HepG2 (cell line): ENCODE results near the gene KDM1B. TPM values are rescaled to one million over a fixed set of nuclear protein-coding genes. Genes with fewer than 3 reads are reported as not detected.

Source experiments
- ATAC-seq: fragments of 200-7000 bp; cut with Tn5 transposase; 3 replicates; pipeline ENCODE4 v1.9.1; 2020; ENCODE audit warnings: mild to moderate bottlenecking, moderate library complexity
- BruUV-seq: library from RNA; stranded (reverse); fragments of 400-500 nt; replicated peaks from 2 replicates; lab custom pipeline; 2021; lab: Mats Ljungman, UMichigan
- CTCF ChIA-PET: fragments of 300-600 bp; formaldehyde crosslinking; extraction: SDS; loops from one replicate; lab custom pipeline; 2021; ENCODE audit warnings: low total read pairs, inconsistent platforms, low intra/inter-chr PET ratio; lab: Yijun Ruan, JAX
- POLR2A ChIA-PET: fragments of 350-600 bp; sonication (Branson Sonifier 250); formaldehyde crosslinking; loops from one replicate; lab custom pipeline; 2020; ENCODE audit warnings: antibody characterized with exemption, inconsistent platforms; lab: Yijun Ruan, JAX
- DNase-seq: peaks from one replicate; pipeline ENCODE4 v3.0.0-alpha.2; 2015; ENCODE audit warnings: low spot score
- FAIRE-seq: peaks from 3 replicates; lab custom pipeline; 2011; peaks lifted over from hg19 to GRCh38; lab: Jason Lieb, UNC
- H2AFZ ChIP-seq: one replicate; pipeline ENCODE4 v1.6.1; 2011; ENCODE audit warnings: low read length, inconsistent platforms
- H3K27ac ChIP-seq: fragments of 300-600 bp; 3 replicates; pipeline ENCODE4 v1.8.0; 2011; ENCODE audit warnings: mixed run types, mild to moderate bottlenecking, mixed read lengths, low read length, inconsistent platforms; ENCODE audit not compliant: insufficient read depth; ENCODE audit errors: extremely low read length
- H3K27me3 ChIP-seq, 2 experiments: fragments of 200-600 bp in 1 of 2; 2 replicates in 1 of 2; 3 replicates in 1 of 2; pipeline versions ENCODE4 v1.6.0 to v1.8.0; 2011; ENCODE audit warnings: low read length in 2 of 2, mild to moderate bottlenecking in 2 of 2, moderate library complexity in 2 of 2, inconsistent platforms in 1 of 2; ENCODE audit not compliant: insufficient read depth in 2 of 2, control insufficient read depth in 1 of 2
- H3K36me3 ChIP-seq, 2 experiments: fragments of 200-600 bp in 1 of 2; replicated peaks in 1 of 2; 2 replicates in 1 of 2; 3 replicates in 1 of 2; pipeline versions ENCODE4 v1.5.1 to v1.8.0; 2011; ENCODE audit warnings: low read length in 2 of 2, inconsistent platforms in 1 of 2; ENCODE audit not compliant: insufficient read depth in 2 of 2, control insufficient read depth in 1 of 2
- H3K4me1 ChIP-seq: 2 replicates; pipeline ENCODE4 v1.5.1; 2012; ENCODE audit warnings: low read length, inconsistent platforms; ENCODE audit not compliant: insufficient read depth
- H3K4me2 ChIP-seq: 2 replicates; pipeline ENCODE4 v1.6.0; 2011; ENCODE audit warnings: low read depth, low read length, inconsistent platforms
- H3K4me3 ChIP-seq, 3 experiments: fragments of 200-600 bp in 1 of 3; sonication (generic), shearing (Covaris generic) in 1 of 3; replicated peaks in 1 of 3; 2 replicates each; pipeline ENCODE4 v1.5.1; 2011 to 2016; ENCODE audit warnings: low read length in 3 of 3, inconsistent platforms in 2 of 3, low read depth in 2 of 3, mild to moderate bottlenecking in 2 of 3, control low read depth in 1 of 3, mixed read lengths in 1 of 3; ENCODE audit not compliant: insufficient read depth in 1 of 3
- H3K79me2 ChIP-seq: one replicate; pipeline ENCODE4 v1.6.1; 2011; ENCODE audit warnings: low read length, inconsistent platforms; ENCODE audit not compliant: insufficient read depth
- H3K9ac ChIP-seq: 2 replicates; pipeline ENCODE4 v1.6.0; 2011; ENCODE audit warnings: mild to moderate bottlenecking, low read depth, low read length, inconsistent platforms; ENCODE audit not compliant: insufficient read depth
- H3K9me3 ChIP-seq: 2 replicates; pipeline ENCODE4 v1.5.1; 2012; ENCODE audit warnings: mild to moderate bottlenecking, low read length
- H4K20me1 ChIP-seq: 2 replicates; pipeline ENCODE4 v1.6.0; 2011; ENCODE audit warnings: inconsistent platforms, mild to moderate bottlenecking, low read length, moderate library complexity; ENCODE audit not compliant: insufficient read depth
- BATF2 ChIP-seq: sonication (generic); formaldehyde crosslinking; IDR thresholded peaks from 2 replicates; pipeline ENCODE4 v1.8.0; 2022; ENCODE audit warnings: mild to moderate bottlenecking, missing genetic modification reagents, moderate library complexity
- E2F2 ChIP-seq: sonication (generic); formaldehyde crosslinking; IDR thresholded peaks from 2 replicates; pipeline ENCODE4 v1.4.0; 2020; ENCODE audit warnings: missing genetic modification reagents, borderline replicate concordance
- EEA1 ChIP-seq: sonication (generic); formaldehyde crosslinking; IDR thresholded peaks from 2 replicates; pipeline ENCODE4 v1.5.1; 2020; ENCODE audit warnings: mild to moderate bottlenecking, missing genetic modification reagents, borderline replicate concordance
- EHMT2 ChIP-seq: fragments of 200-600 bp; sonication (generic); IDR thresholded peaks from 2 replicates; pipeline ENCODE4 v1.7.0; 2017; ENCODE audit warnings: antibody characterized with exemption, low read depth, low read length, borderline replicate concordance
- FIP1L1 ChIP-seq: fragments of 200-400 bp; formaldehyde crosslinking; IDR thresholded peaks from 2 replicates; pipeline ENCODE4 v1.6.1; 2018; ENCODE audit warnings: low read depth, mild to moderate bottlenecking, low read length, moderate library complexity, borderline replicate concordance; ENCODE audit not compliant: insufficient read depth
- FOXO1 ChIP-seq: sonication (generic); formaldehyde crosslinking; IDR thresholded peaks from 2 replicates; pipeline ENCODE4 v1.4.0; 2020; ENCODE audit warnings: missing genetic modification reagents
- HDAC1 ChIP-seq: sonication (generic); formaldehyde crosslinking; IDR thresholded peaks from 2 replicates; pipeline ENCODE4 v1.5.1; 2020; ENCODE audit warnings: mild to moderate bottlenecking, missing genetic modification reagents
- JUN ChIP-seq: sonication (generic); formaldehyde crosslinking; IDR thresholded peaks from 2 replicates; pipeline ENCODE4 v1.4.0; 2020; ENCODE audit warnings: mild to moderate bottlenecking, missing genetic modification reagents
- JUND ChIP-seq: sonication (generic); formaldehyde crosslinking; IDR thresholded peaks from 2 replicates; pipeline ENCODE4 v1.8.0; 2022; ENCODE audit warnings: mild to moderate bottlenecking, missing genetic modification reagents
- NR1H2 ChIP-seq: sonication (generic); formaldehyde crosslinking; IDR thresholded peaks from 2 replicates; pipeline ENCODE4 v1.8.1; 2022; ENCODE audit warnings: low read depth, missing genetic modification reagents, borderline replicate concordance
- PBX3 ChIP-seq: sonication (generic); formaldehyde crosslinking; IDR thresholded peaks from 2 replicates; pipeline ENCODE4 v1.8.1; 2023; ENCODE audit warnings: missing genetic modification reagents, inconsistent platforms, borderline replicate concordance
- SP140L ChIP-seq: sonication (generic); formaldehyde crosslinking; IDR thresholded peaks from 2 replicates; pipeline ENCODE4 v1.4.0; 2020; ENCODE audit warnings: missing genetic modification reagents, borderline replicate concordance
- TAF1 ChIP-seq: sonication (generic); formaldehyde crosslinking; IDR thresholded peaks from 2 replicates; pipeline ENCODE4 v1.4.0; 2020; ENCODE audit warnings: missing genetic modification reagents
- ZNF121 ChIP-seq: sonication (generic); formaldehyde crosslinking; IDR thresholded peaks from 2 replicates; pipeline ENCODE4 v1.5.0; 2020; ENCODE audit warnings: mild to moderate bottlenecking, missing genetic modification reagents
- ZNF710 ChIP-seq: sonication (generic); formaldehyde crosslinking; IDR thresholded peaks from 2 replicates; pipeline ENCODE4 v1.5.0; 2020; ENCODE audit warnings: mild to moderate bottlenecking, missing genetic modification reagents, borderline replicate concordance
- WGBS: methylation state at CpG from one replicate; pipeline ENCODE4 v1.1.6; 2017; ENCODE audit warnings: low lambda C conversion rate; 5-methylcytosine and 5-hydroxymethylcytosine counted together
- in situ Hi-C: cut with HindIII; loops from 2 replicates; pipeline ENCODE4 v1.10.0; 2017; ENCODE audit warnings: low pct_unique_long_range_greater_than_20kb; ENCODE audit not compliant: extremely low pct_ligation_motif_present
- intact Hi-C: fragments of 100-400 bp; cut with micrococcal nuclease; formaldehyde crosslinking; loops from one replicate; pipeline ENCODE4 v1.10.0; 2022; ENCODE audit not compliant: unreplicated experiment
- polyA plus RNA-seq, 8 experiments: library from polyadenylated mRNA; depleted of rRNA in 3 of 8; stranded (reverse) in 7 of 8; unstranded in 1 of 8; fragments of >200 nt; fragmentation: Illumina TruSeq in 4 of 8; extraction: Trizol in 4 of 8; gene quantifications; 2 replicates each; pipeline versions ENCODE4 v1.2.1 to v1.2.3, GENCODE V29; 2011 to 2016; ENCODE audit warnings: low read depth in 4 of 8, missing spikeins in 1 of 8, mixed read lengths in 1 of 8; ENCODE audit not compliant: insufficient read depth in 1 of 8
- total RNA-seq, 5 experiments: library from RNA; depleted of rRNA; stranded (reverse); fragments of >200 nt; fragmentation: Illumina TruSeq; extraction: Trizol; gene quantifications; 2 replicates each; pipeline ENCODE4 v1.2.3, GENCODE V29; 2016; ENCODE audit warnings: low read depth in 1 of 5

Gene KDM1B
- total and polyA plus RNA-seq, 2 of the 13 experiments (the other 11 are each of a cell fraction or from before 2014, with no cell fraction given): 9.8 to 13.2 TPM

- TF ChIP-seq ZNF710 (CRISPR knock-in tag) (peak; percentile 46; the same call in 1 of the 2 replicates), SP140L (CRISPR knock-in tag) (no peak; the same call in 1 of the 2 replicates), HDAC1 (0 out of 2 replicates have a peak, but pooled peaks have one; percentile 39), JUN (CRISPR knock-in tag) (no peak), FIP1L1 (no peak), TAF1 (CRISPR knock-in tag) (no peak), EHMT2 (no peak), EEA1 (no peak), E2F2 (CRISPR knock-in tag) (0 out of 2 replicates have a peak, but pooled peaks have one; percentile 3)
These were observed 721 bp downstream of the KDM1B start (continued) for GRCh38 chr6:18155864-18156421.

- H3K4me2 ChIP-seq: no peak overlapping the region
- H2AFZ ChIP-seq: no peak overlapping the region
- no peaks in the 10 kb centered on the region for H3K79me2 ChIP-seq
- ATAC-seq: no peak
- BruUV-seq: no TSS peak
- H3K36me3 ChIP-seq: peaks cover 3 to 19% of the 10 kb centered on the region in 2 experiments; a peak in 4 of 5 replicates
- no peak for DNase-seq
- WGBS: 100% methylated on average over 1 of the region's 1 CpG
- no peaks in the 10 kb centered on the region for H3K9me3 ChIP-seq
- CTCF ChIA-PET: no interaction called here
- in situ Hi-C loops (no loop called here), intact Hi-C loops (no loop called here)
- no peaks in the 10 kb centered on the region for H4K20me1 ChIP-seq
- H3K4me1 ChIP-seq: peaks cover 7% of the 10 kb centered on the region; the same call in 1 of the 2 replicates
- TF ChIP-seq ZNF121 (no peak), PBX3 (CRISPR knock-in tag) (no peak), NR1H2 (CRISPR knock-in tag) (no peak), JUND (CRISPR knock-in tag) (no peak), FOXO1 (CRISPR knock-in tag) (no peak), BATF2 (no peak)
- H3K27ac ChIP-seq: no peak overlapping the region
- H3K4me3 ChIP-seq: no peak overlapping the region
- no peak overlapping the region for H3K9ac ChIP-seq
- no peak for FAIRE-seq
- POLR2A ChIA-PET: no interaction called here
- no peaks in the 10 kb centered on the region for H3K27me3 ChIP-seq
These were observed 5.7 kb downstream of the KDM1B start for GRCh38 chr6:18160911-18161310.
